Activated T-helper 2 cell treated with anti-CD3 and anti-CD28 coated beads, Interferon-gamma antibody, Interleukin-2, Interleukin-4, amounts not matched to agents 10 μg/mL and 5 μg/mL and 100 μg/mL, durations not matched to agents 14 hours and 24 hours and 36 hours (primary cell): ENCODE data around the gene MYO5C. TPM values are rescaled to one million over a fixed set of nuclear protein-coding genes. Genes with fewer than 3 reads are reported as not detected.

Source experiments
- DNase-seq: peaks from one replicate; pipeline ENCODE4 v3.0.0; 2021; ENCODE audit warnings: low spot score
- H3K27ac Mint-ChIP-seq: one replicate; pipeline ENCODE4 v1.8.0; 2021; ENCODE audit warnings: mixed read lengths
- H3K27me3 Mint-ChIP-seq: one replicate; pipeline ENCODE4 v1.8.0; 2021; ENCODE audit warnings: low read depth, mixed read lengths
- H3K36me3 Mint-ChIP-seq: one replicate; pipeline ENCODE4 v1.8.0; 2021; ENCODE audit warnings: low read depth, mixed read lengths
- H3K4me1 Mint-ChIP-seq: one replicate; pipeline ENCODE4 v1.8.0; 2021; ENCODE audit warnings: low read depth, mixed read lengths
- H3K4me3 Mint-ChIP-seq: one replicate; pipeline ENCODE4 v1.8.0; 2021; ENCODE audit warnings: low read depth, mild to moderate bottlenecking, moderate library complexity, mixed read lengths
- H3K9me3 Mint-ChIP-seq: one replicate; pipeline ENCODE4 v1.8.0; 2021; ENCODE audit warnings: mixed read lengths
- intact Hi-C: fragments of 100-400 bp; cut with micrococcal nuclease; formaldehyde crosslinking; loops from one replicate; pipeline ENCODE4 v1.15.1; 2023
- total RNA-seq: library from RNA; stranded (reverse); gene quantifications from 2 replicates; pipeline ENCODE4 v1.2.3, GENCODE V29; 2022

Gene MYO5C
- total RNA-seq, 1 donor from 2014 or later, result 0.32 TPM

DNA sequence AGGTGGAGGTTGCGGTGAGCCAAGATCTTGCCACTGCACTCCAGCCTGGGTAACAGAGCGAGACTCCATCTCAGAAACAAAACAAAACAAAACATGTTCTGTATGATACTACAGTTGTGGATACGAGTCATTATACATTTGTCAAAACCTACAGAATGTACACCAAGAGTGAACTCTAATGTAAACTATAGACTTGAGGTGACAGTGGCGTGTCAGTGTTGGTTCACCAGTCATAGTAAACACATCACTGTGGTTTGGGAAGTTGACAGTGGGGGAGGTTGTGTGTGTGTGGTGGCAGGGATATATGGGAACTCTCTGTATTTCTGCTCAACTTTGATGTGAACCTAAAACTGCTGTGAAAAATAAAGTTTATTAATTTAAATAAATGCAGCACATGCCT lies 71.4 kb downstream of the MYO5C start:
- DNase-seq, result no peak
- Mint-ChIP-seq H3K4me1 (peaks cover 34% of the 10 kb centered on the region), H3K36me3 (no peaks in the 10 kb centered on the region), H3K4me3 (no peak overlapping the region), H3K9me3 (no peaks in the 10 kb centered on the region), H3K27me3 (no peaks in the 10 kb centered on the region), H3K27ac (no peak overlapping the region)
- intact Hi-C loops, result loop anchor here (5.0 kb wide), 1 partner anchor 202 kb away; no protein-coding TSS in a partner anchor

DNA sequence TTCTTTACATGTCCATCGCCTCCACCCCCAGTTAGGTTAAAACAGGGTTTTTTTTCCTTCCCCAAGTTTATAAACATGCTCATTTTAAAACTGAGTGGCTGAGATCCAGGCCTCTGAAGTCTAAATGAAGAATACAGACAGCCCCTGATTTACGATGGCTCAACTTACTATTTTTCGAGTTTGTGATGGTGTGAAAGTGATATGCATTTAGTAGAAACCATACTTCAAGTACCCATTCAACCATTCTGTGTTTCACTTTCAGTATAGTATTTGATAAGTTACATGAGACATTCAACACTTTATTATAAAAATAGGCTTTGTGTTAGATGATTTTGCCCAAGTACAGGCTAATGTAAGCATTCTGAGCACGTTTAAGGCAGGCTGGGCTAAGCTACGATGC lies 73.9 kb downstream of the MYO5C start:
- H3K9me3 Mint-ChIP-seq, result no peaks in the 10 kb centered on the region
- peak overlapping the region; percentile 82 for H3K27ac Mint-ChIP-seq
- H3K4me1 Mint-ChIP-seq, result peaks cover 36% of the 10 kb centered on the region
- intact Hi-C loops, result loop anchor here (1.0 to 5.0 kb wide), 2 partner anchors 199 to 338 kb away; no protein-coding TSS in a partner anchor
- no peaks in the 10 kb centered on the region for H3K36me3 Mint-ChIP-seq
- no peaks in the 10 kb centered on the region for H3K27me3 Mint-ChIP-seq
- peak overlapping the region; percentile 77 for H3K4me3 Mint-ChIP-seq
- no peak for DNase-seq

DNA sequence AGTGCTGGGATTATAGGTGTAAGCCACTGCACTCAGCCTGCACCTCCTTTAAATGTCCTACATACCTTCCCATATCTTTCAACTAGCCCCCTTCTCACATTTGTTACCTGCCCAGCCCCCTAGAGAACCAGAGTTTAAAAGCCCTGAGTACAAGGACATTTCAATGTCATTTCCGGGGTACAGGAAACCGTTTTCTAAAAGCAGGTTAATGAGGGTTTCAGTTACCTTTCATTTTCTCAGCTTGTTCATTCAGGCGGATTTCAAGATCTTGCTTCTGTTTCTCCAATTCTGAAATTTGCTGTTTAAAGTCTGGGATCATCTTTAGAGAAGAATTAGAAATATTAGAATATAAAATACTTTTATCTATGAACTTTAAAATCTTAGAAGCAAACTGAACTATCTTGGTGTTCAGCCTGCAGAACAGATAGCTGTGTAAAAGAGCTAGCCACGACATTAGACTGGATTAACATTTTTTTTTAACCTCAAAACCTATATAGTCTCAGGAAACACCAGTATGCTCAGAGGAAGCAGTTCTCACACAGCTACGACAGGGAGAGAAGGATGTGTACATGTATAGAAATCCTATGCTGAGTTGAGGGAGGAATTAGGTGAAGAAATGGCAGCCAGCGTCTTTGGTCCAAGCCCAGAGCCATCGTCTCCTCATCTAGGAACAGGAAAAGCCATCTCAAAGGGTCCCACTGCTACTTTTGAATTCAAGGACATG lies 74.5 kb downstream of the MYO5C start:
- DNase-seq, result no peak
- no peaks in the 10 kb centered on the region for H3K9me3 Mint-ChIP-seq
- peaks cover 36% of the 10 kb centered on the region for H3K4me1 Mint-ChIP-seq
- intact Hi-C loops, result loop anchor here (1.0 to 5.0 kb wide), 2 partner anchors 199 to 338 kb away; no protein-coding TSS in a partner anchor
- H3K36me3 Mint-ChIP-seq, result no peaks in the 10 kb centered on the region
- peak overlapping the region; percentile 77 for H3K4me3 Mint-ChIP-seq
- no peaks in the 10 kb centered on the region for H3K27me3 Mint-ChIP-seq
- H3K27ac Mint-ChIP-seq, result peak overlapping the region; percentile 82

DNA sequence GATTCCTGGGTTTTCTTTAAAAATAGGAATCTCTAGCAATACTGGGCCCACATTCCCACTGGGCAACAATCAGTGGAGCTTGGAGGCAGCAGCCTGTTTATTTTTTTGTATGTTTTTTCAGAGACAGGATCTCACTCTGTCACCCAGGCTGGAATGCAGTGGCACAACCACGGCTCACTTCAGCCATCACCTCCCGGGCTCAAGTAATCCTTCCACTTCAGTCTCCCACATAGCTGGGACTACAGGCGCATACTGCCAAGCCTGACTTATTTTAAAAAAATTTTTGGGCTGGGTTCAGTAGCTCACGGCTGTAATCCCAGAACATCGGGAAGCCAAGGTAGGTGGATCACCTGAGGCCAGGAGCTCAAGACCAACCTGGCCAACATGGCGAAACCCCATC lies 75.4 kb downstream of the MYO5C start:
- H3K4me3 Mint-ChIP-seq, result no peak overlapping the region
- H3K4me1 Mint-ChIP-seq, result peaks cover 36% of the 10 kb centered on the region
- H3K36me3 Mint-ChIP-seq, result no peaks in the 10 kb centered on the region
- DNase-seq, result no peak
- H3K9me3 Mint-ChIP-seq, result no peaks in the 10 kb centered on the region
- no peak overlapping the region for H3K27ac Mint-ChIP-seq
- intact Hi-C loops, result loop anchor here (5.0 kb wide), 1 partner anchor 198 kb away; no protein-coding TSS in a partner anchor
- H3K27me3 Mint-ChIP-seq, result no peaks in the 10 kb centered on the region

DNA sequence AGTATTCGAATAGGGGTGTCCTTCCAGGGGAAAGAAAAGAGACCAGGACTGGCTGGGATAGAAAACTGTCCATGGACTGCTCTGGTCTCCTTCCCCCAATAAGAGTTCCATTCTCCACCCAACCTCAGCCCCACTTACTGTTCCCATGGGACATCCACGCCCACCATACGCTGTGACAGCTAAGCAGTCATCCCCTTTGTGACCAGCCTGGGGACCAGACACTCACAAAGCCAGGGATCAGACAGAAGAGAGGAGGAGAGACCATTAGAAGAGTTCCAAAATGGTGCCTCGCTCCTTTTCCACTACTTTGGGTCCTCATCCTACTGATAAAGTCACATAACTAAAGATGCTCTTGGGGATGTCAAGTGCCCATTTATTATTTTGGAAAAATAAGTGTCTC lies 76.8 kb downstream of the MYO5C start:
- Mint-ChIP-seq H3K27ac (no peak overlapping the region), H3K36me3 (no peaks in the 10 kb centered on the region), H3K4me1 (peaks cover 32% of the 10 kb centered on the region), H3K9me3 (no peaks in the 10 kb centered on the region), H3K4me3 (no peak overlapping the region), H3K27me3 (no peaks in the 10 kb centered on the region)
- no peak for DNase-seq
- intact Hi-C loops, result no loop called here

DNA sequence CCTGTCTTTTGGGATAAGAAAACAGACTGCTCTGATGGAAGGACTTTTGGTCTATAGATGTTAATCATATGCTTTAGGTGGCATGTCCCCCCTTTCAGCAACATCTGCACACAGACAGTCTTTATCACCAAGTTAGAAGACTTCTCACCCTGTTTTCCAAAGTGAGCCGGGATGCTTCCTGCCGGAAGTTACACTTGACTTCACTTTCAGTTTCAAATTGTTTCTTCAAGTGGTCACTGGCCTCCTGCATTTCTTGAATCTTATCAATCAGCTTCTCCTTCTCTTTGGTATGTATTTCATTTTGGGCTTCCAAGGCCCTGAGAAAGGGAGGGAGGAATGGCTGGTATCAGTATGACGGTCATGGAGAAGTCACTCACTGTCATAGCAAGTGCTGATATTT lies 77.2 kb downstream of the MYO5C start:
- DNase-seq, result no peak
- Mint-ChIP-seq H3K4me1 (peaks cover 32% of the 10 kb centered on the region), H3K4me3 (no peak overlapping the region), H3K27ac (no peak overlapping the region), H3K36me3 (no peaks in the 10 kb centered on the region), H3K27me3 (no peaks in the 10 kb centered on the region), H3K9me3 (no peaks in the 10 kb centered on the region)
- intact Hi-C loops, result no loop called here

DNA sequence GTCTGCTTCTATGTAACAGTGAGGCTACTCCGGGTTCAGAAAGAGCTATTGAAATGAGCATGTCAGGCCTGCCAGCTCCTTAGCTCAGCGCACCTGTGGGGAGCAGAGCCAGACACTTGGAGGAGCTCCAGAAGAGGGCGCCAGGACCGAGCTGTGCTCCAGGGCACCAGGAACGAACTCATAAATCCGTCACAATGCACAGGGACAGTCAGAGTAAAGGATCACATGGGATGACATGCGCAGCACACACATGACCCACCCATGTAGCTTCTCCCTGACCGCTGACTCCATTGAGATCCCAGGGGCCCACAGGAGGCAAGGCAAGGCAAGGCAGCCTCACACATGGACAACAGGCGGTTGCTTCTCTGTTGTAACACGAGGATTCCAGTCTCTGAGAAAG lies 78.4 kb downstream of the MYO5C start:
- DNase-seq, result no peak
- H3K27ac Mint-ChIP-seq, result no peak overlapping the region
- no peaks in the 10 kb centered on the region for H3K36me3 Mint-ChIP-seq

DNA sequence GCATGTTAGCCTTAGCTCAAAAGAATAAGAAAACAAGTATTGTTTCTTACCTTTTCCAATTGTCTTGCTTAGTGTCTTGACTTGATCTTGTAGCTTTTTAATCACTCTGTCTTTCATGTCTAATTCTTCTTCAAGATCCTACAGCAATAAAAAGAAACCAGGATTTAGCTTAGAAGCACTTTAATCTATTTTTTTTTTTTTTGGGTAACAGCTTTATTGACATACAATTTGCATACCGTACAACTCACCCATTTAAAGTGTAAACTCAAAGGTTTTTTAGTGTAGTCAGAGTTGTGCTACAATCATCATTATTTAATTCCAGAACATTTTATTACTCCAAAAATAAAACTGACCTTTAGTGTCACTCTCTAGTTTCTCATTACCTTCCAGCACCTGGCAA lies 81.1 kb downstream of the MYO5C start:
- no peak overlapping the region for H3K4me3 Mint-ChIP-seq
- H3K36me3 Mint-ChIP-seq, result no peaks in the 10 kb centered on the region
- H3K4me1 Mint-ChIP-seq, result peaks cover 9% of the 10 kb centered on the region
- intact Hi-C loops, result no loop called here
- H3K27ac Mint-ChIP-seq, result no peak overlapping the region
- no peaks in the 10 kb centered on the region for H3K27me3 Mint-ChIP-seq
- DNase-seq, result no peak
- H3K9me3 Mint-ChIP-seq, result no peaks in the 10 kb centered on the region

More for the DNA sequence above, 78.4 kb downstream of the MYO5C start:
- H3K27me3 Mint-ChIP-seq, result no peaks in the 10 kb centered on the region
- no peak overlapping the region for H3K4me3 Mint-ChIP-seq
- intact Hi-C loops, result no loop called here
- peaks cover 25% of the 10 kb centered on the region for H3K4me1 Mint-ChIP-seq
- no peaks in the 10 kb centered on the region for H3K9me3 Mint-ChIP-seq

DNA sequence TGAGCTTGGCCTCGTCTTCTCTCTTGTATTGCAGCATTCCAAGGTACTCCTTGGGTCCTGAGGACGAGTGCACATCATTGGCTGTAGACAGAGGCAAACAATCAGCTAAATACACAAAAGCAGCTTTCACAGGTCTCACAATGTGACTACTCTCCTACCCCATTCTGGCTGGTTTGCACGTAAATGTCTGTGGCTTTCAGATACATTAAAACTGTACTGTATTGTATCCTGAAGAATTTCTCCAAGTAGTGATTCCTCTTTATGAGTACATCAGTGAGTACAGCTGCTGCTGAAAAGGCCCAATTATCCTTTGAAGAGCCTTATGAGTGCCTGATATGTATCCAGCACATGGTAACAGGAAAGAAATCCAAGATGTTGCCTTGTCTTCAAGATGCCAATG lies 82.4 kb downstream of the MYO5C start:
- Mint-ChIP-seq H3K4me3 (no peak overlapping the region), H3K9me3 (no peaks in the 10 kb centered on the region), H3K36me3 (no peaks in the 10 kb centered on the region), H3K27me3 (no peaks in the 10 kb centered on the region), H3K4me1 (peaks cover 8% of the 10 kb centered on the region), H3K27ac (no peak overlapping the region)
- no peak for DNase-seq
- intact Hi-C loops, result no loop called here

DNA sequence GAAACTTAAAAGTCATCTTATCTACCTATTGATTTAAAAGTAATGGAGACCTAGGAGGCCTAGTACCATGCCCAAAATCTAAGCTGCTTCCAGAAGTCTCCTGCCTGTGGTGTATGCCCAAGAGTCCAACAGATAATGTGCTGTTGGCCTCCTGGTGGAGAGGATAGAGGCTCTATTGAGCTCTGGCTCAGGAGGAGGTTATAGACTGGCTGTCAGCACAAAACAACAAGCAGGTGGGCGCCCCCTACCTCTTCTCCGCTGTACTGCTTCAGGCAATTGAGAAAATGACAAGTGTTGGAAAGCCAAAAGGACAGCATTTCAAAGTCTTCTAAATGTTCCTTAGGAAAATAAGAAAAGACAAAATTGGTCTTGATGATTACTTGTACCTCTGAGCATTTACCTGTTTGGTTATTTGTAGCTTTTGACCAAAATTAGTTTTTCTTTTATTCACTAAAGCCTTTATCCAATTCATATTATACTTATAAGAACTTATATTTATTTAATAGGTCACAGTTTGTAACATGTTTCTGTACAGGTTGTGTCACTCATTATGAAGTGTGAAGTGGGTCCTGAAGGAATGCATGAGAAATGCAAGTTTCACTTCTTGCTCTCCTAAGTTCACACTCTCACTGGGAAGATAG lies 87.2 kb downstream of the MYO5C start:
- H3K4me3 Mint-ChIP-seq, result no peak overlapping the region
- H3K27ac Mint-ChIP-seq, result no peak overlapping the region
- no peaks in the 10 kb centered on the region for H3K27me3 Mint-ChIP-seq
- intact Hi-C loops, result loop anchor here (5.0 kb wide), 1 partner anchor 236 kb away; the partner anchor contains the start of gene LEO1
- peak; percentile 65 for DNase-seq
- no peaks in the 10 kb centered on the region for H3K36me3 Mint-ChIP-seq
- no peaks in the 10 kb centered on the region for H3K9me3 Mint-ChIP-seq
- H3K4me1 Mint-ChIP-seq, result peaks cover 4% of the 10 kb centered on the region

DNA sequence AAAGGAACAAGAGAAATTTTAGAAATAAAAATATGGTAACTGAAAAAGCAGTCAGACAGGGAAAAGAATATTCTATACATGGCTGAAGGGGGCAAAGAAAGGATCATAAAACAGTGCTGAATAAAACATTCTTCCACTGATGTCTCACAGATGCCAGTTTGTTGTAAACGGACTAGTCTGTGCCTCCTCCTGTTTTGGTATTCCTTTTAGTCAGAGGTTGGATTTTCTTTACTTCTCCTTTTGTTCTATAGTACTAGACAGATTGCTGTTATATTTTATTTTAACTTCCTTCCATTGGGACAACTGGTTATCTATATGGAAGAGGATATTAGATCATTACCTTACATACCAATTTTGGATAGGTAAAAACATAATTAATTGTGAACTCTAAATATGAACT lies 88.4 kb downstream of the MYO5C start:
- Mint-ChIP-seq H3K4me1 (peaks cover 4% of the 10 kb centered on the region), H3K27me3 (no peaks in the 10 kb centered on the region), H3K36me3 (no peaks in the 10 kb centered on the region), H3K9me3 (no peaks in the 10 kb centered on the region), H3K4me3 (no peak overlapping the region), H3K27ac (no peak overlapping the region)
- DNase-seq, result no peak
- intact Hi-C loops, result loop anchor here (5.0 kb wide), 1 partner anchor 235 kb away; the partner anchor contains the start of gene LEO1

DNA sequence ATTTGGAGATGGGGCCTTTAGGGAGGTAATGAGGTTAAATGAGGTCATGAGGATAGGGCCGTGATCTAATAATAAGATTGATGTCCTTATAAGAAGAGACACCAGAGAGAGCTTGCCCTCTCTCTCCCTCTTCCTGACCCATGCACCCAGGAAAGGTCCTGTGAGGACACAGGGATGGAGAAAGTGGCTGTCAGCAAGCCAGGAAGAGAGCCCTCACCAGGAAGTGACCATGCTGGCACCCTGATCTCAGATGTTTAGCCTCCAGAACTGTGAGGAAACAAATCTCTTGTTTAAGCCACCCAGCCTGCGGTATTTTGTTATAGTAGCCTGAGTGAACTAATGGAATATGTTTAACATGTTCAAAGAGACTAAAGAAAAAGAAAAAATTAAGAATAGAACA lies 89.2 kb downstream of the MYO5C start:
- Mint-ChIP-seq H3K4me1 (peaks cover 4% of the 10 kb centered on the region), H3K36me3 (no peaks in the 10 kb centered on the region), H3K27me3 (no peaks in the 10 kb centered on the region), H3K4me3 (no peak overlapping the region), H3K27ac (no peak overlapping the region), H3K9me3 (no peaks in the 10 kb centered on the region)
- DNase-seq, result no peak
- intact Hi-C loops, result loop anchor here (5.0 kb wide), 1 partner anchor 234 kb away; the partner anchor contains the start of gene LEO1

DNA sequence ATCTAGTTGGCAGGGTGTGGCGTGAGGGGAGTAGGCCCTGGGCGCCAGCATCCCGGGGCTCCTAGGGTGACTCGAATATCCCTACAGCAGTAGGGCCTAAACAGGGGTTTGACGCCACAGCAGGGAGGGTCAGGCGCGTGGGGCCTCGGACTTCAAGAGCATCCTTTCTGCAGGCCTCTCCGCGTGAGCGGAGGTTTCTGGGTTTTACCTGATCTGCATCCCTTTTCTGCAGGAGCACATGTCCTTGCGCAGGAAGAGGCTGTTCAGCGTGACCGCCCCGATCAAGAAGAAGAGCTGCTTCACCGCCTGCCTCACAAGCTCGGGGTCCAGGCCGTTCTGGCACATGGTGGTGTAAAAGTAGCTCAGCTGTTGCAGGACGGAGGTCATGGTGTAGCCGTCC lies 90.9 kb downstream of the MYO5C start:
- intact Hi-C loops, result loop anchor here (5.0 kb wide), 1 partner anchor 232 kb away; the partner anchor contains the start of gene LEO1
- no peak for DNase-seq
- H3K27me3 Mint-ChIP-seq, result peaks cover 3% of the 10 kb centered on the region
- H3K4me1 Mint-ChIP-seq, result peaks cover 4% of the 10 kb centered on the region
- H3K36me3 Mint-ChIP-seq, result no peaks in the 10 kb centered on the region
- no peak overlapping the region for H3K4me3 Mint-ChIP-seq
- H3K27ac Mint-ChIP-seq, result no peak overlapping the region
- no peaks in the 10 kb centered on the region for H3K9me3 Mint-ChIP-seq
